ENCODE data around the gene C2orf81.

- TF ChIP-seq CHD2 (IDR thresholded peaks at IDR 0.05; ENCODE audit: low read length, partially characterized antibody) (no peak), EP300 (IDR thresholded peaks at IDR 0.05; ENCODE audit: borderline replicate concordance in 1 of 2, low read depth in 1 of 2, low read length in 1 of 2) (no peak), CTCF (IDR thresholded peaks at IDR 0.05) (no peak), FOXM1 (IDR thresholded peaks at IDR 0.05; ENCODE audit: low read depth) (no peak), EZH2phosphoT487 (IDR thresholded peaks at IDR 0.05; ENCODE audit: borderline replicate concordance, low read depth) (no peak), TAF1 (IDR thresholded peaks at IDR 0.05; ENCODE audit: borderline replicate concordance, low read depth, low read length) (0 out of 2 replicates have a peak, but pooled peaks have one; percentile 16), SMC3 (IDR thresholded peaks at IDR 0.05; ENCODE audit: low read depth, low read length) (no peak), YY1 (IDR thresholded peaks at IDR 0.05; ENCODE audit: low read depth) (0 out of 2 replicates have a peak, but pooled peaks have one; percentile 4)
Measured at GRCh38 chr2:74457129-74457548, 35.7 kb upstream of the C2orf81 start.
